T1000 (cell line): ENCODE results near the gene HOXB6.

Experiments
- DNase-seq: peaks from one replicate; lab custom pipeline; 2025; ENCODE audit warnings: mixed read lengths; lab: John Stamatoyannopoulos, UW

Gene HOXB6

GRCh38 chr17:48604770-48605329 lies at the start of gene HOXB6:
Gene HOXB6, minus strand, starts transcription at chr17:48604986. Its CDS starts 6,836 bp downstream, at chr17:48598150.
- DNase-seq = peak; percentile 38

GRCh38 chr17:48649741-48650140 lies 45.0 kb upstream of the HOXB6 start:
- no peak for DNase-seq

- DNase-seq = no peak
These were observed 43.1 kb upstream of the HOXB6 start for GRCh38 chr17:48647963-48648245.

- DNase-seq = no peak
These were observed 42.5 kb upstream of the HOXB6 start for GRCh38 chr17:48647103-48647962.

- no peak for DNase-seq
These were observed 41.7 kb upstream of the HOXB6 start for GRCh38 chr17:48646183-48647102.

- no peak for DNase-seq
These were observed 40.9 kb upstream of the HOXB6 start for GRCh38 chr17:48645639-48646182.

- DNase-seq = no peak
These were observed 40.2 kb upstream of the HOXB6 start for GRCh38 chr17:48644910-48645557.

- no peak for DNase-seq
These were observed 39.4 kb upstream of the HOXB6 start for GRCh38 chr17:48644159-48644558.

GRCh38 chr17:48643697-48644012 lies 38.9 kb upstream of the HOXB6 start:
- no peak for DNase-seq

- DNase-seq = no peak
These were observed 38.3 kb upstream of the HOXB6 start for GRCh38 chr17:48642843-48643696.

GRCh38 chr17:48642059-48642842 lies 37.5 kb upstream of the HOXB6 start:
- DNase-seq = no peak

GRCh38 chr17:48641541-48642058 lies 36.8 kb upstream of the HOXB6 start:
- DNase-seq = no peak

GRCh38 chr17:48640858-48641180 lies 36.0 kb upstream of the HOXB6 start:
- DNase-seq = no peak

GRCh38 chr17:48639982-48640857 lies 35.4 kb upstream of the HOXB6 start:
- no peak for DNase-seq

- DNase-seq = no peak
These were observed 34.4 kb upstream of the HOXB6 start for GRCh38 chr17:48639136-48639535.

GRCh38 chr17:48637323-48638260 lies 32.8 kb upstream of the HOXB6 start:
- DNase-seq = no peak

GRCh38 chr17:48636177-48637018 lies 31.6 kb upstream of the HOXB6 start:
- DNase-seq = no peak
